HG03442 (cell line): ENCODE results near the gene INSRR.

ENCODE experiments used
- ATAC-seq: cut with Tn5 transposase; IDR thresholded peaks from one replicate; pipeline ENCODE4 v1.9.1; 2021; ENCODE audit warnings: mild to moderate bottlenecking, moderate library complexity; ENCODE audit not compliant: unreplicated experiment

INSRR gene

GRCh38 chr1:156858959-156859522, at the start of gene INSRR:
TSS of gene INSRR (minus strand) at chr1:156859117. CDS start at chr1:156858621, 496 bp downstream.
- ATAC-seq: no peak

GRCh38 chr1:156908541-156908940, 49.6 kb upstream of the INSRR start:
- ATAC-seq: no peak

- ATAC-seq: no peak
Observed at GRCh38 chr1:156906206-156906906, 47.4 kb upstream of the INSRR start.

- no peak for ATAC-seq
Observed at GRCh38 chr1:156905651-156906050, 46.7 kb upstream of the INSRR start.

- no peak for ATAC-seq
Observed at GRCh38 chr1:156905176-156905575, 46.3 kb upstream of the INSRR start.

DNA sequence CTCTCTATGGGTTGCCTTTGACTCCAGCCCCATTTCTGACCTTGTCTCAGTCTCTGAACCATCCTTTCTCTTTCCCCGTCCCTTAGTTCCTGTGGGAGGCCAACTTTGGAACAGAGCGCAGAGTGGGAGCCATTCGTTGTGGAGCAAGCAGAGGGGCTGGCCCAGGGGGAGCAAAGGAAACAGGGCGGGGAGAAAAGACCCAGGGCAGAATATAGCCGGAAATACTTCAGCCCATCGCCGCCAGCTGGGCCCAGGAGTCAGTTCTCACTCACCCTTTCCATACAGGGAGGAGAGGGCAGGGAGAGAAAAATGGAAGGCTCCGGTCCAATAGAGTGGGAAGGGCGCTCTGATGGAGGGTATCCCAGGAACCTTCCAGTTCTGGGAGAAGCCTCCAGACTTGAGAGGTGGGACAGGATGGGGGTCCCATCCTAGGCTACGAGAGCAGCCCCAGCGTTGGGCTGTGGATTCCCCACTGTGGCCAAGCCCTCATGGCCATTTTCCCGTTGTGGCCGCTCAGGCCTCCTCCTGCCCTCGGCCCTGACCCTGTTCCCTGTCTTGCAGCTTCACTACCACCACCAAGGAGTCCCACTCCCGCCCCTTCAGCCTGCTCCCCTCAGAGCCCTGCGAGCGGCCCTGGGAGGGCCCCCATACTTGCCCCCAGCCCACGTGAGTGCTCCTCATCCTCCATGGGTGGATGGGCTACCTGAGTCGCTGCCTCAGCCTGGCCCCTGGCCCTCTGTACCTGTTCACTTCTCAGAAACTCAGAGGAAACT, 45.5 kb upstream of the INSRR start:
- ATAC-seq: no peak

DNA sequence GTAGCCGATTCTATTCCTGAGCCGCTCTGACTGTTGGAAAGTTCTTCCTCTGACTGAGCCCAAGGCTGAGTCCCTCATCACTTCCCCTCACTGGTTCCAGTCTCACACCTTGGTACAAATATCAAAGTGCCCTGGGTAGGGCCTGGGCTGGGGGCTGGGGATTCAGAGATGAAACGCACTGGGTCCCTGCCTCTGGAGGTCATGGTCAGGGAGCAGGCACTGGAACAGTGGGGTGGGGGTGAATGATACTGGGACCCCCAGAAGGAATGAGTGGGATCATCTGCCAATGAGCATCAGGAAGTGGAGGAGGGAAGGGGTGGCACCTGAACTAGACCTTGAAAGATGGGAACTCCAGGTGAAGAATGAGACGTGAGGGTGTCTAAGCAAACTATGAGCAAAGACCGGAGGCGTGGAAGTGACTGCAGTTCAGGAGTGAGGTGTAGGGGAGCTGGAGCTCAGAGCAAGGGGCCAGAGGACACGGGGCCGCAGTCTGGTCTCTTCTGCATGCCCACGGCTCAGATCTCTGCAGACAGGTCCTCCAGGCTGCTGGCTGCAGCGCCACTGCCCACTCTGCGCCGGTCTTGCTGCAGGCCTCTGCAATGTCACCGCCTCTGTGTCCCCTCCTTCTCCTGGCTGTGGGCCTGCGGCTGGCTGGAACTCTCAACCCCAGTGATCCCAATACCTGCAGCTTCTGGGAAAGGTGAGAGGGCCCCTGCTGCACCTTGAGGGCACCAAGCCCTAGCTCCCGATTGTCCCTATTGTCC, 44.6 kb upstream of the INSRR start:
- no peak for ATAC-seq

- ATAC-seq: no peak
Observed at GRCh38 chr1:156901966-156902915, 43.3 kb upstream of the INSRR start.

GRCh38 chr1:156901590-156901900, 42.6 kb upstream of the INSRR start:
- no peak for ATAC-seq

DNA sequence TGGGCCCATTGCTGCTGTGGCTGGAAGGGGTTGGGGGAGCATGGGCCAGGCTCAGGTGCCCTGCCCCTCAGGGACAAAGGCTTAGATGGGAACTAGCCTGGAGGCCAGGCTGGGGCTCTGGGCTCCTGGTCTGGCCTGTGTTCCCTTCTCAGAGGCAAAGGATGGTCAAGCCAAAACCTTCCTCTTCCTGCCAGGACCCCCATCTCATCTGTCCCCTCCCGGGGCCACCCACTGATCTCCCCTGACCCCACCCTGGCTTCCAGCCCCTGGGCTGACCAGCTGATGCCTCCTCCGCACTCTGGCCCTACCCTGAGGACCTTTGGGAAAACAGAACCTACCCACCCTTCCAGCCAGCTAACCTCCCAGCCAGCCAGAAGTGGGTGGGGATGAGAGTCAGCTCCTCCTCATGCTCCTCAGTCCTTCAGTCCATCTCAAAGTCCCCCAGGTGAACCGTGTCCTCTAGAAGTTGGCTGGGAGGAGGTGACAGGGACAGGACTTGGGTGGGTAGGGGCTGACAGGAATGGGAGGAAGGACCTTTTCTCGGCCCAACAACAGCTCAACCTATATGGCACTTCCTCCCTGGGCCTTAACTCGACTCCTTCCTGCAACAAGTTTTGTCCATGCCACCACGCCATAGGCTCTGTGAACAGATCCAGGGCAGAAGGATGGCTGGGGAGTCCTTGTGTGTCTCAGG, 42.1 kb upstream of the INSRR start:
- ATAC-seq: no peak

DNA sequence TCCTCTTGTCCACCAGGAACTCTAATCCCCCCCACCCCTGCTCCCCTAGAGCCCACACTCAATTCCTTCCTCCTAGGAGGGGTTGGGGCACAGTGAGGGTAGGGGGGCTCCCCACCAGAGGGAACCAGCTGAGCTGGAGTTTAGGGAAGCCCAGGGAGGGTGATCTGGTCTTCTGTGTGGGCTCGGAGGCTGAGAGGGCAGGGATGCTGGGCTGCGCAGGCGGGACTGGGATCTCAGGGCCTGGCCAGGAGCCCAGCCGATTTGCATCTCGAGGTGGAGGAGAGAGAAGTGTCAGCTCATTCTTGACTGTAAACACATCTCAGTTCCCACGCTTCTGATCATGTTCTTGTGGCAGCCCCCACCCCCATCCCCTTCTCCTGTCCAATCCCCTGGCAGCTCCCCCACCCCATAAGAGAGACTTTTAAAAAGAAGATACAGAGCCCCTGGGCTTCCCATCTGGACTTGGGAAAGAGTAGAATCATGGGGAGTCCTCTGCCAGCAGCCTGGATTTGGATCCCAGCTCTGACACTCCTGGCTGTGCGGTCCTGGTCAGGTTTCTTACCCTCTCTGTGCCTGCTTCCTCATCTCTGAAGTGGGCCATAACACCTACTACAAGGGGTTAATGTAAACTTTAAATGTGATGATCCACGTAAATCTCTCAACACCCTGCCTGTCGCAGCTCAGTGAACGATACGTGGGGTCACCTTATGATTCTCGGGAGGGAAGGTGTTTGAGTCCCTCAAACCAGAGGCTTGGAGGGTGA, 41.2 kb upstream of the INSRR start:
- no peak for ATAC-seq

GRCh38 chr1:156898971-156899664, 40.2 kb upstream of the INSRR start:
- ATAC-seq: no peak

DNA sequence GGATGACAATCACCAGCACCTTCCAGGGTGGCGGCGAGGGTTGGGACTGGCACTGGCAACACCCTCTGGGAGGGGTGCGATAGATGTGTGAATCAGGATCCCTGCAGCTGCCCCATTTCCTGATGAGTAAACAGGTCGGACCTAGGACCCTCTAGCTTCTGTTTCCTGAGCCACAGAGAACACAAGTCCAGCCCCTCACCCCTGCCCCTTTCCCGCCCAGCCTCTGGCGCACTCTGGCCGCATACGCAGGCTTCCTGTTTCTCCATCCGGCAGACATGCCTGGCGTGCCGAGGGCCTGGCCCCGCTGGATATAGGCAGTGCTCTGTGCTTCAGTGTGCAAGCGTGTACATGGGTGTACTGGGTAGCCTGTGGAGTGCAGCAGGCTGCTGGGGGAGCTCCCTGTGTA, 39.2 kb upstream of the INSRR start:
- ATAC-seq: no peak

GRCh38 chr1:156897078-156897825, 38.3 kb upstream of the INSRR start:
- no peak for ATAC-seq

DNA sequence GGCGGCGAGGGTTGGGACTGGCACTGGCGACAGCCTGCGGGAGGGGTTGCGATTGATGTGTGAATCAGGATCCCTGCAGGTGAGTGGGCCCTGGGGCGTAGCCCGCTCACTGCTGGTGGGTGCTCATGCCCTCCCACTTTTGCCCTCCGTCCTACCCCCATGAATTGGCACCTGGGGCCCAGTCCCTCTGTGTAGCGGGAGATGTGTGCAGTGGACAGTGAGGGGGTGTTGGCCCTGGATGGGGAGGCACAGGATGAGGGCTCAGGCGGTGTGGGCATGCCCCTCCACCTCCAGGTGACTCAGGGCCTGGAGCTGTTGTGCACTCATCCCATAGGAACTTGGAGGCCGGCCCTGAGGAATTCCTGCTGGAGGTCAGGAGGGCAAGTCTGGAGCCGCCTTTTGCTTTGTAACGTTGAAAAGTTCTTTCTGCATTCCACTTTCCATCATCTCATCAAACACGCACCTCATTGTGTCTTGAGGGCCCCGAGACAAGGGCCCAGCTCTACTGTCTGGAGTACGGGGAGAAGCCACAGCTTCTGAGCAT, 37.6 kb upstream of the INSRR start:
- ATAC-seq: no peak

GRCh38 chr1:156895927-156896326, 37.0 kb upstream of the INSRR start:
- no peak for ATAC-seq

- ATAC-seq: no peak
Observed at GRCh38 chr1:156895455-156895812, 36.5 kb upstream of the INSRR start.
